Smooth muscle cell (in vitro differentiated cells): ENCODE measurements around the gene MYO1A. TPM values are rescaled to one million over a fixed set of nuclear protein-coding genes. Genes with fewer than 3 reads are reported as not detected.

ENCODE experiments used
- DNase-seq: peaks from one replicate; lab custom pipeline; 2025; ENCODE audit not compliant: unreplicated experiment; lab: John Stamatoyannopoulos, UW
- H2AFZ ChIP-seq: fragments of 200-600 bp; sonication (generic); 2 replicates; pipeline ENCODE4 v1.6.0; 2016; ENCODE audit warnings: antibody characterized with exemption, low read depth, mild to moderate bottlenecking
- H3F3A ChIP-seq: fragments of 200-600 bp; sonication (generic); 2 replicates; pipeline ENCODE4 v1.6.0; 2017; ENCODE audit warnings: antibody characterized with exemption, low read depth
- H3K27ac ChIP-seq: fragments of 200-600 bp; sonication (generic); 2 replicates; pipeline ENCODE4 v1.5.1; 2016; ENCODE audit warnings: low read depth, mild to moderate bottlenecking
- H3K27me3 ChIP-seq: fragments of 200-600 bp; sonication (generic); 2 replicates; pipeline ENCODE4 v1.6.1; 2016; ENCODE audit warnings: low read depth, mild to moderate bottlenecking
- H3K36me3 ChIP-seq: fragments of 200-600 bp; sonication (generic); 2 replicates; pipeline ENCODE4 v1.5.1; 2016; ENCODE audit warnings: low read depth
- H3K4me1 ChIP-seq: fragments of 200-600 bp; sonication (generic); 2 replicates; pipeline ENCODE4 v1.5.1; 2016; ENCODE audit warnings: low read depth
- H3K4me2 ChIP-seq: fragments of 200-600 bp; sonication (generic); 2 replicates; pipeline ENCODE4 v1.6.0; 2016; ENCODE audit warnings: mild to moderate bottlenecking
- H3K4me3 ChIP-seq: fragments of 200-600 bp; sonication (generic); 2 replicates; pipeline ENCODE4 v1.5.1; 2016; ENCODE audit warnings: mild to moderate bottlenecking
- H3K79me2 ChIP-seq: fragments of 200-600 bp; sonication (generic); 2 replicates; pipeline ENCODE4 v1.6.0; 2016; ENCODE audit warnings: low read depth, mild to moderate bottlenecking
- H3K9ac ChIP-seq: fragments of 200-600 bp; sonication (generic); 2 replicates; pipeline ENCODE4 v1.6.0; 2016; ENCODE audit warnings: low read depth
- H3K9me3 ChIP-seq: fragments of 200-600 bp; sonication (generic); replicated peaks from 2 replicates; pipeline ENCODE4 v1.5.1; 2016; ENCODE audit warnings: low read depth
- H4K20me1 ChIP-seq: fragments of 200-600 bp; sonication (generic); 2 replicates; pipeline ENCODE4 v1.6.0; 2016; ENCODE audit warnings: low read depth
- CTCF ChIP-seq: fragments of 200-600 bp; sonication (generic); IDR thresholded peaks from 2 replicates; pipeline ENCODE4 v1.5.1; 2017; ENCODE audit warnings: borderline replicate concordance, mild to moderate bottlenecking, antibody characterized with exemption; ENCODE audit not compliant: insufficient read depth, poor library complexity, severe bottlenecking
- WGBS: methylation state at CpG from one replicate; pipeline ENCODE4 v1.1.7; 2016; ENCODE audit warnings: low lambda C conversion rate; 5-methylcytosine and 5-hydroxymethylcytosine counted together
- polyA plus RNA-seq: library from polyadenylated mRNA; unstranded; fragments of >200 nt; fragmentation: Nextera tagmentation; extraction: Ambion mirVana; gene quantifications from 2 replicates; pipeline ENCODE4 v1.2.1, GENCODE V29; 2016
- total RNA-seq: library from RNA; depleted of rRNA; stranded (reverse); fragments of >200 nt; gene quantifications from 2 replicates; pipeline ENCODE4 v1.2.3, GENCODE V29; 2014

The MYO1A gene
- total and polyA plus RNA-seq, 2 experiments from 2014 or later, result not detected

DNA sequence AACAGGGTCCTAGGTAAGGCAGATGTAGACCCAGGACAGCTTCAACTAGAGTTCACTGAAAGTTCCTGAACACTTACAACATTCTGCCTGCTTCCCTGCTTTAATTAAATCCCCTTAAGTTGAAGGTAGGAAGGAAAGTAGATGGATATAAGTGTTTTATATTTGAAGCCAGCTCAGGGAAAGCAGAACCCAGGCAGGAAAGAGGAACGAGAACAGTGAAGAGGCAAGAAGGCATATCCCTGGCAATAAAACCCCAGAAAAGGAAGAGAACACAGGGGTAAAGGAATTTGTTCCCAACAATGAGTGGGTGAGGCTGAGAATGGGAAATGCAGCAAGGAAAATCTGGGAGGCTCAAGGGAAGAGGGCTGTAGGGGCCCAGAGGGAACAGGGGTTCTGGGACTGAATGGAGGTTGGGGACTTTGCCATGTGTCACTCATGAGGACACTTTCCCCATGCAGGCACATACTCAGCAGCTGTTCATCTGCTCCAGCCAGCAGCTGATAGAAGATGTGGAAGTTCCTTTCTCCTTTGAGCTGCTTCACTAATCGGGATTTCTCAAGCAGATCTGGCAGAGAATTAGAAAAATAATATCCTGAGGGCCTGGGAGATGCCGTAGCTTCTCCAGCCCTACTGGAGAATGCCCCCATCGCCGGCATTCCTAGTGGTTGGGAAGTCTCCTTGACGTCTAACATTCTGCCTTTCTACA, 3.7 kb downstream of the MYO1A start:
- WGBS, result 72% methylated on average over 6 of the region's 6 CpGs
- no peak for TF ChIP-seq CTCF
- Histone ChIP-seq H4K20me1 (no peaks in the 10 kb centered on the region), H3K79me2 (no peaks in the 10 kb centered on the region), H3K9ac (no peak overlapping the region), H3K4me2 (no peak overlapping the region), H3K4me1 (no peaks in the 10 kb centered on the region), H2AFZ (no peak overlapping the region), H3K36me3 (no peaks in the 10 kb centered on the region), H3F3A (peaks cover 6% of the 10 kb centered on the region), H3K9me3 (no peaks in the 10 kb centered on the region), H3K27me3 (peaks cover 11% of the 10 kb centered on the region), H3K27ac (no peak overlapping the region), H3K4me3 (no peak overlapping the region)
- DNase-seq, result no peak

- no peaks in the 10 kb centered on the region for H3K36me3 ChIP-seq
- peaks cover 6% of the 10 kb centered on the region for H3F3A ChIP-seq
- H3K9me3 ChIP-seq, result no peaks in the 10 kb centered on the region
- H3K4me3 ChIP-seq, result no peak overlapping the region
- WGBS, result 89% methylated on average over 3 of the region's 3 CpGs
- peak overlapping the region; percentile 28 for H3K4me2 ChIP-seq
- peaks cover 13% of the 10 kb centered on the region for H3K27me3 ChIP-seq
- no peak for TF ChIP-seq CTCF
- H3K27ac ChIP-seq, result peak overlapping the region; percentile 61
- no peaks in the 10 kb centered on the region for H3K79me2 ChIP-seq
- DNase-seq, result no peak
- H3K4me1 ChIP-seq, result no peaks in the 10 kb centered on the region
- no peak overlapping the region for H2AFZ ChIP-seq
- H4K20me1 ChIP-seq, result no peaks in the 10 kb centered on the region
- H3K9ac ChIP-seq, result no peak overlapping the region
Measured at GRCh38 chr12:57044889-57045288, 5.0 kb downstream of the MYO1A start.

DNA sequence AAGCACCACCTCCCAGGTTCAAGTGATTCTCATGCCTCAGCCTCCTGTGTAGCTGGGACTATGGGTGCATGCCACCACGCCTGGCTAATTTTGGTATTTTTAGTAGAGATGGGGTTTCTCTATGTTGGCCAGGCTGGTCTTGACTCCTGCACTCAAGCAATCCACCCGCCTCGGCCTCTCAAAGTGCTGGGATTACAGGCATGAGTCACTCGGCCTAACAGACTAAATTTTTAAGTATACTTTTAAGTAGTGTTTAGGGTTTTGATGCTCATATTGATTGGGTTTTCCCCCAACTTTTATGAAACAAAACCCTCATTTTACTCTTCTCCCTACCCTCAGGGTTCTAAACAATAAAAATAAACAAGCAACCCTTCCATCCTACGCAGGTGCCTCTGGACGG, 5.5 kb downstream of the MYO1A start:
- Histone ChIP-seq H3K27me3 (peaks cover 13% of the 10 kb centered on the region), H3K79me2 (no peaks in the 10 kb centered on the region), H3K4me3 (no peak overlapping the region), H3K9me3 (no peaks in the 10 kb centered on the region), H3K9ac (no peak overlapping the region), H3K4me2 (peak overlapping the region; percentile 28), H2AFZ (no peak overlapping the region), H3K36me3 (no peaks in the 10 kb centered on the region), H3K4me1 (no peaks in the 10 kb centered on the region), H3K27ac (peak overlapping the region; percentile 61), H4K20me1 (no peaks in the 10 kb centered on the region), H3F3A (peaks cover 6% of the 10 kb centered on the region)
- DNase-seq, result no peak
- WGBS, result 45% methylated on average over 6 of the region's 6 CpGs
- no peak for TF ChIP-seq CTCF

GRCh38 chr12:57042695-57043094, 7.2 kb downstream of the MYO1A start:
- H3F3A ChIP-seq, result peaks cover 6% of the 10 kb centered on the region
- H3K27me3 ChIP-seq, result peaks cover 13% of the 10 kb centered on the region
- H3K4me2 ChIP-seq, result no peak overlapping the region
- no peak overlapping the region for H3K9ac ChIP-seq
- 93% methylated on average over 2 of the region's 2 CpGs for WGBS
- DNase-seq, result no peak
- no peak overlapping the region for H3K27ac ChIP-seq
- H3K4me3 ChIP-seq, result no peak overlapping the region
- no peaks in the 10 kb centered on the region for H3K36me3 ChIP-seq
- no peak for TF ChIP-seq CTCF
- H3K79me2 ChIP-seq, result no peaks in the 10 kb centered on the region
- no peaks in the 10 kb centered on the region for H3K9me3 ChIP-seq
- no peak overlapping the region for H2AFZ ChIP-seq
- H4K20me1 ChIP-seq, result no peaks in the 10 kb centered on the region
- H3K4me1 ChIP-seq, result no peaks in the 10 kb centered on the region
